Choroid plexus epithelial cell (primary cell): ENCODE measurements around the gene ZSWIM8.

Source experiments
- DNase-seq: peaks from one replicate; pipeline ENCODE4 v3.0.0-alpha.2; 2010; ENCODE audit warnings: low read depth
- H3K4me3 ChIP-seq: 2 replicates; pipeline ENCODE4 v1.5.1; 2011; ENCODE audit warnings: low read depth, mild to moderate bottlenecking, control low read depth, low read length, moderate library complexity
- TF ChIP-seq, protein P1 (sequence below): conservative IDR thresholded peaks from 2 replicates; pipeline ENCODE4 v1.5.1; 2011; ENCODE audit warnings: low read depth, mild to moderate bottlenecking, control low read depth, inconsistent platforms, low read length, moderate library complexity

ZSWIM8 gene

GRCh38 chr10:73810735-73811465 lies 25.5 kb downstream of the ZSWIM8 start:
- peak overlapping the region; percentile 80 for H3K4me3 ChIP-seq
- DNase-seq: peak; percentile 51

GRCh38 chr10:73812657-73813056 lies 27.3 kb downstream of the ZSWIM8 start:
- DNase-seq: no peak

More at GRCh38 chr10:73810735-73811465, 25.5 kb downstream of the ZSWIM8 start:
- TF ChIP-seq, protein P1, sequence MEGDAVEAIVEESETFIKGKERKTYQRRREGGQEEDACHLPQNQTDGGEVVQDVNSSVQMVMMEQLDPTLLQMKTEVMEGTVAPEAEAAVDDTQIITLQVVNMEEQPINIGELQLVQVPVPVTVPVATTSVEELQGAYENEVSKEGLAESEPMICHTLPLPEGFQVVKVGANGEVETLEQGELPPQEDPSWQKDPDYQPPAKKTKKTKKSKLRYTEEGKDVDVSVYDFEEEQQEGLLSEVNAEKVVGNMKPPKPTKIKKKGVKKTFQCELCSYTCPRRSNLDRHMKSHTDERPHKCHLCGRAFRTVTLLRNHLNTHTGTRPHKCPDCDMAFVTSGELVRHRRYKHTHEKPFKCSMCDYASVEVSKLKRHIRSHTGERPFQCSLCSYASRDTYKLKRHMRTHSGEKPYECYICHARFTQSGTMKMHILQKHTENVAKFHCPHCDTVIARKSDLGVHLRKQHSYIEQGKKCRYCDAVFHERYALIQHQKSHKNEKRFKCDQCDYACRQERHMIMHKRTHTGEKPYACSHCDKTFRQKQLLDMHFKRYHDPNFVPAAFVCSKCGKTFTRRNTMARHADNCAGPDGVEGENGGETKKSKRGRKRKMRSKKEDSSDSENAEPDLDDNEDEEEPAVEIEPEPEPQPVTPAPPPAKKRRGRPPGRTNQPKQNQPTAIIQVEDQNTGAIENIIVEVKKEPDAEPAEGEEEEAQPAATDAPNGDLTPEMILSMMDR: no peak

DNA sequence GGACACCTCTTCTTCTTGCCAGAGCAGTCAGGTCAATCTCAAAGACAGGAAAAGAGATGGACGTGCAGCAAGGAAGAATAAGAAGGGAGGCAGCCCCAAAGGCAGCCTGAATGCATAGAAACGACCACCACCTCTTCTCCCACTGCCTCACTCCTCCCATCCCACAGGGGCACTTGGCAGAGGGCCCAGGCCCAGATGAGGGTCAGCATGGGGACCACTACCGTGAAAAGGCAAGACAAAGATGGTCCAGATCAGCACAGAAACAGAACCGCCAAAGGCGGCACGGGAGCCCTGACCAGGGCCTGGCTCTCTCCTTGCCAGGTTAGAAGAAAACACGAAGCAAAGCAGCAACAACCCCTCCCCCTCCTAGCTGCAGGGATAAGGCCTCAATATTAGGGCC lies 27.9 kb downstream of the ZSWIM8 start:
- TF ChIP-seq, protein P1: no peak
- no peak overlapping the region for H3K4me3 ChIP-seq

More at GRCh38 chr10:73812657-73813056, 27.3 kb downstream of the ZSWIM8 start:
- TF ChIP-seq, protein P1: no peak
- no peak overlapping the region for H3K4me3 ChIP-seq

DNA sequence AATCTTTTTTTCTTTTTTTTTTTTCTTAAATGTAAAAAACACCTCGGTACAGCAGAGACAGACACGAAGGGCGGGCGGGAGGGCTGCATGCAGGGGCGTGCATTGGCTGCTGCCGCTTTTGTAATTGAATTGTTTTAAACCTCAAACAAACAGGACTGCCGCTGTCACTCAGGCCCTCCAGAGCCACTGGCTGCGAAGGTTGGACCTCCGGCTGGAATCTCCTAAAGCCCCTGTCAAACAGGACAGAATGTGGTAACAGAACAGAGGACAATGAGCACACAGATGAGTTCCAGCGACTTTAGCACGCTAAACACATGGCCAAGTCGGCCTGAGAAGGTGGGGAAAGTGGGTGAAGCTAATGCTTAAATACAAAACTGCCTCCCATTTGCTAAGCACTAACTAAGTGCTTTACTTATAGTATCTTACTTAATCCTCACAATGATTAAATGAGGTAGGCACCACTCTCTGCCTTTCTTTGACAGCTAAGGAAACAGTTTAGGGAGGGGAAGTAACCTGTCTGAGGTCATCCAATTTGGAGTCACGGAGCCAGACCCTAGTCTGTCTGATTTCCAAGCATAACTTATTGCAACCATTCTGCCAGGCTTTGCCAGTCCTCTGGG lies 29.0 kb downstream of the ZSWIM8 start:
- H3K4me3 ChIP-seq: no peak overlapping the region
- no peak for DNase-seq
- TF ChIP-seq, protein P1: no peak

More for the DNA sequence above, 27.9 kb downstream of the ZSWIM8 start:
- no peak for DNase-seq

DNA sequence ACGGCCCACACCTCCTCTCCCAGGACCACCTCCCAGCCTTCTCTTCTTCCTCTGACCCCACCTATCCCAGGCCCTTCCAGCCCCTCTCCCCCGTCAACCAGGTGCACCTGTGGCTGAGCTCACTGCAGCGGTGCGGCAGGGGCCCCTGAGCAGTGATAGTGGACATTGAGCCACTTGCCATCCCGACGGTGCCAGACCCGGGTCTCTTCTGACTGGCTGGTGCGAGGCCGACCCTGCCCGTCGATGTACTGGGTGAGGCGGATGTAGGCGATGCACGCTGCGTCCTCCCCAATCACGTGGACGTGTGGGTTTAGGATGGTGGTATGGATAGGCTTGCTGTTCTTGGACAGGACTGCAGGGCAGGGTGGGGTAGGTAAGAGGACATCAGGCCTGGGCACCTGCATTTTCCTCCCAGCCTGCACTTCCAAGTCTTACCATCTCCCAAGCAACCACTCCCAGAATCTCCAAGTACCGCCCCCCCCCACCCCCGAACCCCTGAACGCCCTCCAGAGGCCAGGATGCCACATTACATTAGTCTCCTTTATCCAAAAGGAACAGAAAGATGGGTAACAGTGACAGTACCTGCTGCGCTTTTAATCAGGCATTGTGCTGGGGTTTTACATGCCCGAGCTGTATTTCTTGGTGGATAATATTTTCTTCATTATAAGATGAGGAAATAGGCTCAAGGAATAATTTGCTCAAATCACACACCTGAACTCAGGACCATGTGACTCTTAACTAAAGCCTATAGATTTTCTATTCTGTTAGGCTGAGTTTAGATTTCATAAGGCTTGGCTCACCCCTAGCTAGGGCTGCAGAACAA lies 29.7 kb downstream of the ZSWIM8 start:
- TF ChIP-seq, protein P1: peak; percentile 38
- H3K4me3 ChIP-seq: no peak overlapping the region
- no peak for DNase-seq

DNA sequence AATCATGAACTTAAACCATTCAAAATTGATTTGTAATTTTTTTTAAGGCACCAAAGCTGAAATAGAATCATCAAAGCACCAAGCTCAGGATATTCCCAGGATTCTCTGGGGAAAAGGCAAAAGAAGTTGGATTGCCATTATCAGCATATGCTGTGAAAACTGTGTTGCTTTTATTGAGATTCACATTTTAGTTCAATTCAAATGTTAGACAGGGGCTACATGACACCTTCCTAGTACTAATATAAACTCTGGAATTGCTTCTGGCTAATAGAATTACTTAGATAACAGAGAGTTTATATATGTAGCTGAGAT lies 30.3 kb downstream of the ZSWIM8 start:
- TF ChIP-seq, protein P1: no peak
- no peak overlapping the region for H3K4me3 ChIP-seq
- no peak for DNase-seq
